MM.1S (cell line): ENCODE measurements around the gene ZDHHC11.

Source experiments
- DNase-seq: peaks from one replicate; pipeline ENCODE4 v3.0.0-alpha.2; 2015
- H2AFZ ChIP-seq: fragments of 300-600 bp; sonication (generic); 2 replicates; pipeline ENCODE4 v1.6.0; 2016; ENCODE audit warnings: antibody characterized with exemption, low read length
- H3F3A ChIP-seq: fragments of 300-600 bp; sonication (generic); 2 replicates; pipeline ENCODE4 v1.6.1; 2016; ENCODE audit warnings: mild to moderate bottlenecking, antibody characterized with exemption, low read length, moderate library complexity, mixed read lengths; ENCODE audit not compliant: insufficient read depth
- H3K27ac ChIP-seq: fragments of 300-600 bp; sonication (generic); 2 replicates; pipeline ENCODE4 v1.5.1; 2016; ENCODE audit warnings: mild to moderate bottlenecking, low read length
- H3K27me3 ChIP-seq: fragments of 300-600 bp; sonication (generic); replicated peaks from 2 replicates; pipeline ENCODE4 v1.6.0; 2016; ENCODE audit warnings: low read length; ENCODE audit not compliant: insufficient read depth
- H3K36me3 ChIP-seq: fragments of 300-600 bp; sonication (generic); replicated peaks from 2 replicates; pipeline ENCODE4 v1.6.1; 2016; ENCODE audit warnings: mild to moderate bottlenecking, low read length, mixed read lengths; ENCODE audit not compliant: insufficient read depth
- H3K4me1 ChIP-seq: fragments of 300-600 bp; sonication (generic); 2 replicates; pipeline ENCODE4 v1.6.1; 2016; ENCODE audit warnings: low read length, mixed read lengths
- H3K4me2 ChIP-seq: fragments of 300-600 bp; sonication (generic); 2 replicates; pipeline ENCODE4 v1.6.0; 2016; ENCODE audit warnings: low read depth, low read length
- H3K4me3 ChIP-seq: fragments of 300-600 bp; sonication (generic); 2 replicates; pipeline ENCODE4 v1.5.1; 2016; ENCODE audit warnings: low read length, mixed read lengths
- H3K79me2 ChIP-seq: fragments of 300-600 bp; sonication (generic); 2 replicates; pipeline ENCODE4 v1.6.1; 2016; ENCODE audit warnings: mixed run types, low read length, mixed read lengths
- H3K9ac ChIP-seq: fragments of 300-600 bp; sonication (generic); 2 replicates; pipeline ENCODE4 v1.6.1; 2016; ENCODE audit warnings: low read length, mixed read lengths
- H3K9me2 ChIP-seq: fragments of 300-600 bp; sonication (generic); replicated peaks from 2 replicates; pipeline ENCODE4 v1.6.1; 2016; ENCODE audit warnings: mild to moderate bottlenecking, low read length, mixed read lengths; ENCODE audit not compliant: insufficient read depth
- H3K9me3 ChIP-seq: fragments of 300-600 bp; sonication (generic); replicated peaks from 2 replicates; pipeline ENCODE4 v1.6.1; 2016; ENCODE audit warnings: mild to moderate bottlenecking, low read length, mixed read lengths; ENCODE audit not compliant: insufficient read depth
- H4K20me1 ChIP-seq: fragments of 300-600 bp; sonication (generic); 2 replicates; pipeline ENCODE4 v1.6.1; 2016; ENCODE audit warnings: mild to moderate bottlenecking, low read length, moderate library complexity, mixed read lengths; ENCODE audit not compliant: insufficient read depth
- EZH2 ChIP-seq: fragments of 300-600 bp; sonication (generic); optimal IDR thresholded peaks from 2 replicates; pipeline ENCODE3; 2017; ENCODE audit warnings: low read depth, mild to moderate bottlenecking, antibody characterized with exemption, low read length, mixed read lengths
- EZH2phosphoT487 ChIP-seq: fragments of 300-600 bp; sonication (generic); IDR thresholded peaks from 2 replicates; pipeline ENCODE4 v1.6.1; 2018; ENCODE audit warnings: antibody characterized with exemption, low read length
- TF ChIP-seq, protein P1 (sequence below): fragments of 300-600 bp; sonication (generic); IDR thresholded peaks from 2 replicates; pipeline ENCODE4 v1.5.1; 2016; ENCODE audit warnings: antibody characterized with exemption, low read length, mixed read lengths

Gene ZDHHC11

GRCh38 chr5:851553-851952, 767 bp upstream of the ZDHHC11 start:
- Histone ChIP-seq H3K4me3 (no peak overlapping the region), H3K9ac (no peak overlapping the region)
- no peak for DNase-seq

DNA sequence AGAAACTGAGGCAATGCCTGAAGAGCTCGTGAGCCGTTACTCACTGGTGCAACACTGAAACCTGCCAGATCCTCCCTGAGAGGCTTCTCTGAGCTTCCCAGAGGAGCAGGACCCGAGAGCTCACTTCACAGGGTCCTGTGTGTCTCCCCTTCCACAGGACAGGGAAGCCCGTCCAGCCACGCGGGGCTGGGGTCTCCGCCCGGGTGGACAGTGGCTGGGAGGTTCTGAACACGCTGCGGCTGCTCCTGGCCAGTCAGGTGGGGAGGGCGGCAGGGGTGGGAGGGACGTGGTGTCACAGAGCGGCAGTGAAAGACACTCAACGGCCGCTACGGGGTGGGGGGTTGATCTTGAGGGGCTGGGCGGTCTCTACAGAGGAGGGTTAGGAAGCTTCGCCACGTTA, 290 bp upstream of the ZDHHC11 start:
- Histone ChIP-seq H3K9ac (no peak overlapping the region), H3K79me2 (no peaks in the 10 kb centered on the region), H3K4me3 (no peak overlapping the region), H3K27me3 (no peaks in the 10 kb centered on the region), H2AFZ (no peak overlapping the region), H3K4me1 (no peaks in the 10 kb centered on the region), H3F3A (no peaks in the 10 kb centered on the region), H3K36me3 (no peaks in the 10 kb centered on the region), H3K4me2 (no peak overlapping the region), H3K9me3 (no peaks in the 10 kb centered on the region), H3K27ac (no peak overlapping the region), H4K20me1 (no peaks in the 10 kb centered on the region), H3K9me2 (no peaks in the 10 kb centered on the region)
- no peak for DNase-seq
- TF ChIP-seq EZH2 (no peak), EZH2phosphoT487 (no peak)
- TF ChIP-seq, protein P1, sequence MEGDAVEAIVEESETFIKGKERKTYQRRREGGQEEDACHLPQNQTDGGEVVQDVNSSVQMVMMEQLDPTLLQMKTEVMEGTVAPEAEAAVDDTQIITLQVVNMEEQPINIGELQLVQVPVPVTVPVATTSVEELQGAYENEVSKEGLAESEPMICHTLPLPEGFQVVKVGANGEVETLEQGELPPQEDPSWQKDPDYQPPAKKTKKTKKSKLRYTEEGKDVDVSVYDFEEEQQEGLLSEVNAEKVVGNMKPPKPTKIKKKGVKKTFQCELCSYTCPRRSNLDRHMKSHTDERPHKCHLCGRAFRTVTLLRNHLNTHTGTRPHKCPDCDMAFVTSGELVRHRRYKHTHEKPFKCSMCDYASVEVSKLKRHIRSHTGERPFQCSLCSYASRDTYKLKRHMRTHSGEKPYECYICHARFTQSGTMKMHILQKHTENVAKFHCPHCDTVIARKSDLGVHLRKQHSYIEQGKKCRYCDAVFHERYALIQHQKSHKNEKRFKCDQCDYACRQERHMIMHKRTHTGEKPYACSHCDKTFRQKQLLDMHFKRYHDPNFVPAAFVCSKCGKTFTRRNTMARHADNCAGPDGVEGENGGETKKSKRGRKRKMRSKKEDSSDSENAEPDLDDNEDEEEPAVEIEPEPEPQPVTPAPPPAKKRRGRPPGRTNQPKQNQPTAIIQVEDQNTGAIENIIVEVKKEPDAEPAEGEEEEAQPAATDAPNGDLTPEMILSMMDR: no peak

More at GRCh38 chr5:851553-851952, 767 bp upstream of the ZDHHC11 start:
- TF ChIP-seq, protein P1: no peak
- TF ChIP-seq EZH2 (no peak), EZH2phosphoT487 (no peak)
- Histone ChIP-seq H3K9me3 (no peaks in the 10 kb centered on the region), H3F3A (no peaks in the 10 kb centered on the region), H3K27ac (no peak overlapping the region), H3K27me3 (no peaks in the 10 kb centered on the region), H3K4me1 (no peaks in the 10 kb centered on the region), H4K20me1 (no peaks in the 10 kb centered on the region), H3K79me2 (no peaks in the 10 kb centered on the region), H2AFZ (no peak overlapping the region), H3K4me2 (no peak overlapping the region), H3K36me3 (no peaks in the 10 kb centered on the region), H3K9me2 (no peaks in the 10 kb centered on the region)

DNA sequence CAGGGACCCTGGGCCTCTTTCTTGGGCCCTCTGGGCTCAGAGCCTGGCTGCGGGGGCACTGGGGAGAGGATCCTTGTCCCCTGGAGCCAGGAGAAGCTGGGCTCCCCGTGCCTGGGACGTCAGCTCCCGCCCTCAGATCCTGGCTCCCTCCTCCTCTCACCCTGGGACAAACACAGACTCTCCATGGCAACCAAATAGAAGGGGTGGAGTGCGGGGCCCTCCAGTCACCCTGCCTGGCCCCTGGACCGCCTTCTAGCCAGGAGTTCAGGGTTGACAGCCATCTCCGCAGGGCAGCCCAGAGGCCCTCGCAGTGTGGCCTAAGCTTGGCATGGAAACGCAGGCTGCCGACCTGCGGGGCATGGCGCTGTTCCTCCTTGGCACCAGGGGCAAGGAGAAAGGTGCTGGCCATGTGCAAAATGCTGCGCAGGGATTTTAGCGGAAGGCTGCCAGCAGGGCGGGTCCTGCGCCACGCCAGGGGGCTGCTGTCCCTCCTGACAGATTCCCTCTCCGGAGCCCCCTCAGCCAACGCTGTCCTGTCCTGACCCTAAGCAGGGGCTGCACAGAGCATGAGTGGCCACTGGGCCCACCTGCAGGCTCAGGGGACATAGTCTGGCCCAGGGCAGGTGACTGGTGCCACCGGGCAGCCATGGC, 1.0 kb downstream of the ZDHHC11 start:
- H3K27me3 ChIP-seq: no peaks in the 10 kb centered on the region
- no peaks in the 10 kb centered on the region for H3K4me1 ChIP-seq
- H3K4me2 ChIP-seq: no peak overlapping the region
- no peak overlapping the region for H2AFZ ChIP-seq
- H3K27ac ChIP-seq: no peak overlapping the region
- H3K9me2 ChIP-seq: no peaks in the 10 kb centered on the region
- no peak overlapping the region for H3K4me3 ChIP-seq
- no peak overlapping the region for H3K9ac ChIP-seq
- TF ChIP-seq EZH2 (no peak), EZH2phosphoT487 (no peak)
- TF ChIP-seq, protein P1: no peak
- no peaks in the 10 kb centered on the region for H4K20me1 ChIP-seq
- H3K9me3 ChIP-seq: no peaks in the 10 kb centered on the region
- no peaks in the 10 kb centered on the region for H3K79me2 ChIP-seq
- H3K36me3 ChIP-seq: no peaks in the 10 kb centered on the region
- no peaks in the 10 kb centered on the region for H3F3A ChIP-seq
- DNase-seq: no peak
